ENCODE results near the gene ZNF311.
"Not testable (repeated sequence)": the region's sequence is repeated elsewhere in the genome, so short reads cannot be mapped to it uniquely, and the experiment has no call there.

Gene ZNF311

GRCh38 chr6:28977341-28978132 is 27.6 kb downstream of the ZNF311 start:
- peaks cover 40% of the 10 kb centered on the region for H3K27me3 Mint-ChIP-seq
- peak overlapping the region; percentile 21 for H3K27ac Mint-ChIP-seq
- ATAC-seq (peak; percentile 17), DNase-seq (peak; percentile 25)
- H3K9me3 Mint-ChIP-seq, result no peaks in the 10 kb centered on the region
- peaks cover 42% of the 10 kb centered on the region for H3K4me1 Mint-ChIP-seq
- peak overlapping the region; percentile 69 for H3K4me3 Mint-ChIP-seq
- peaks cover 7% of the 10 kb centered on the region for H3K36me3 Mint-ChIP-seq (ENCODE audit: low read depth)

GRCh38 chr6:28976677-28977076 is 28.4 kb downstream of the ZNF311 start:
- peaks cover 3% of the 10 kb centered on the region for H3K36me3 Mint-ChIP-seq (ENCODE audit: low read depth)
- H3K4me1 Mint-ChIP-seq, result peaks cover 36% of the 10 kb centered on the region
- DNase-seq, result no peak
- peak overlapping the region; percentile 21 for H3K27ac Mint-ChIP-seq
- H3K9me3 Mint-ChIP-seq, result no peaks in the 10 kb centered on the region
- peak overlapping the region; percentile 69 for H3K4me3 Mint-ChIP-seq
- no peak for ATAC-seq
- peaks cover 35% of the 10 kb centered on the region for H3K27me3 Mint-ChIP-seq

- Mint-ChIP-seq H3K27ac (no peak overlapping the region), H3K4me3 (no peak overlapping the region), H3K36me3 (ENCODE audit: low read depth) (no peaks in the 10 kb centered on the region)
These were observed 30.6 kb downstream of the ZNF311 start for GRCh38 chr6:28974505-28974904.

GRCh38 chr6:28970056-28970455 is 35.1 kb downstream of the ZNF311 start:
- not testable (repeated sequence) for ATAC-seq; H3K4me3 Mint-ChIP-seq; H3K36me3 Mint-ChIP-seq (ENCODE audit: low read depth); H3K4me1 Mint-ChIP-seq; DNase-seq; H3K27ac Mint-ChIP-seq
- Mint-ChIP-seq H3K27me3 (peaks cover 13% of the 10 kb centered on the region), H3K9me3 (peaks cover 12% of the 10 kb centered on the region)

More at GRCh38 chr6:28974505-28974904, 30.6 kb downstream of the ZNF311 start:
- Mint-ChIP-seq H3K9me3 (no peaks in the 10 kb centered on the region), H3K27me3 (peaks cover 30% of the 10 kb centered on the region), H3K4me1 (peaks cover 21% of the 10 kb centered on the region)
- DNase-seq (no peak), ATAC-seq (no peak)

GRCh38 chr6:28969129-28969528 is 36.0 kb downstream of the ZNF311 start:
- Mint-ChIP-seq H3K4me1 (no peaks in the 10 kb centered on the region), H3K9me3 (peaks cover 12% of the 10 kb centered on the region), H3K36me3 (ENCODE audit: low read depth) (no peaks in the 10 kb centered on the region), H3K4me3 (no peak overlapping the region), H3K27me3 (peaks cover 14% of the 10 kb centered on the region), H3K27ac (no peak overlapping the region)
- ATAC-seq (no peak), DNase-seq (no peak)

- Mint-ChIP-seq H3K9me3 (peaks cover 12% of the 10 kb centered on the region), H3K27me3 (peaks cover 15% of the 10 kb centered on the region), H3K4me3 (no peak overlapping the region), H3K36me3 (ENCODE audit: low read depth) (no peaks in the 10 kb centered on the region), H3K4me1 (no peaks in the 10 kb centered on the region), H3K27ac (no peak overlapping the region)
- DNase-seq (no peak), ATAC-seq (no peak)
These were observed 36.6 kb downstream of the ZNF311 start for GRCh38 chr6:28968476-28968875.

GRCh38 chr6:28965706-28966105 is 39.4 kb downstream of the ZNF311 start:
- Mint-ChIP-seq H3K27me3 (peaks cover 19% of the 10 kb centered on the region), H3K4me1 (no peaks in the 10 kb centered on the region), H3K4me3 (no peak overlapping the region), H3K36me3 (ENCODE audit: low read depth) (no peaks in the 10 kb centered on the region), H3K27ac (no peak overlapping the region), H3K9me3 (peaks cover 12% of the 10 kb centered on the region)
- DNase-seq (no peak), ATAC-seq (no peak)

- DNase-seq, result no peak
- H3K27ac Mint-ChIP-seq, result no peak overlapping the region
- H3K9me3 Mint-ChIP-seq, result no peaks in the 10 kb centered on the region
- H3K4me3 Mint-ChIP-seq, result no peak overlapping the region
- H3K27me3 Mint-ChIP-seq, result peaks cover 32% of the 10 kb centered on the region
- no peaks in the 10 kb centered on the region for H3K4me1 Mint-ChIP-seq
- no peak for ATAC-seq
- H3K36me3 Mint-ChIP-seq (ENCODE audit: low read depth), result no peaks in the 10 kb centered on the region
These were observed 44.1 kb downstream of the ZNF311 start for GRCh38 chr6:28960846-28961500.

- DNase-seq; H3K36me3 Mint-ChIP-seq (ENCODE audit: low read depth); H3K4me3 Mint-ChIP-seq; ATAC-seq; H3K9me3 Mint-ChIP-seq; H3K27ac Mint-ChIP-seq: not testable (repeated sequence)
- Mint-ChIP-seq H3K27me3 (peaks cover 31% of the 10 kb centered on the region), H3K4me1 (peaks cover 11% of the 10 kb centered on the region)
These were observed 46.4 kb downstream of the ZNF311 start for GRCh38 chr6:28958561-28959243.

GRCh38 chr6:28957795-28958314 is 47.3 kb downstream of the ZNF311 start:
- H3K4me3 Mint-ChIP-seq; H3K36me3 Mint-ChIP-seq (ENCODE audit: low read depth); ATAC-seq; H3K27ac Mint-ChIP-seq; DNase-seq; H3K9me3 Mint-ChIP-seq: not testable (repeated sequence)
- H3K4me1 Mint-ChIP-seq, result peaks cover 16% of the 10 kb centered on the region
- H3K27me3 Mint-ChIP-seq, result peaks cover 35% of the 10 kb centered on the region

GRCh38 chr6:28956331-28956730 is 48.8 kb downstream of the ZNF311 start:
- H3K27ac Mint-ChIP-seq, result no peak overlapping the region
- H3K4me3 Mint-ChIP-seq, result no peak overlapping the region
- peaks cover 18% of the 10 kb centered on the region for H3K4me1 Mint-ChIP-seq
- no peak for DNase-seq
- H3K27me3 Mint-ChIP-seq, result peaks cover 32% of the 10 kb centered on the region
- ATAC-seq, result no peak
- H3K36me3 Mint-ChIP-seq (ENCODE audit: low read depth), result no peaks in the 10 kb centered on the region
- no peaks in the 10 kb centered on the region for H3K9me3 Mint-ChIP-seq

- ATAC-seq (no peak), DNase-seq (no peak)
- Mint-ChIP-seq H3K4me3 (peak overlapping the region; percentile 83), H3K27ac (peak overlapping the region; percentile 84), H3K9me3 (no peaks in the 10 kb centered on the region), H3K27me3 (peaks cover 17% of the 10 kb centered on the region), H3K4me1 (peaks cover 21% of the 10 kb centered on the region), H3K36me3 (ENCODE audit: low read depth) (peaks cover 2% of the 10 kb centered on the region)
These were observed 51.4 kb downstream of the ZNF311 start for GRCh38 chr6:28953585-28954258.

- H3K36me3 Mint-ChIP-seq (ENCODE audit: low read depth), result peaks cover 2% of the 10 kb centered on the region
- peaks cover 17% of the 10 kb centered on the region for H3K27me3 Mint-ChIP-seq
- peak; percentile 66 for DNase-seq
- H3K4me3 Mint-ChIP-seq, result peak overlapping the region; percentile 83
- no peaks in the 10 kb centered on the region for H3K9me3 Mint-ChIP-seq
- H3K4me1 Mint-ChIP-seq, result peaks cover 21% of the 10 kb centered on the region
- ATAC-seq, result peak; percentile 83
- H3K27ac Mint-ChIP-seq, result peak overlapping the region; percentile 84
These were observed 52.0 kb downstream of the ZNF311 start for GRCh38 chr6:28953039-28953584.

GRCh38 chr6:28949656-28950195 is 55.4 kb downstream of the ZNF311 start:
- H3K4me3 Mint-ChIP-seq; H3K36me3 Mint-ChIP-seq (ENCODE audit: low read depth); H3K27ac Mint-ChIP-seq; ATAC-seq; H3K9me3 Mint-ChIP-seq; DNase-seq: not testable (repeated sequence)
- Mint-ChIP-seq H3K4me1 (peaks cover 17% of the 10 kb centered on the region), H3K27me3 (peaks cover 13% of the 10 kb centered on the region)

All from activated naive CD8-positive, alpha-beta T cell treated with anti-CD3 and anti-CD28 coated beads, Interleukin-2, amount 50 U/mL, for 24 hours (primary cell).